Smooth muscle cell (in vitro differentiated cells): ENCODE measurements around the gene NACC2. TPM values are rescaled to one million over a fixed set of nuclear protein-coding genes. Genes with fewer than 3 reads are reported as not detected.

Experiments used
- DNase-seq: peaks from one replicate; lab custom pipeline; 2025; ENCODE audit not compliant: unreplicated experiment; lab: John Stamatoyannopoulos, UW
- H2AFZ ChIP-seq: fragments of 200-600 bp; sonication (generic); 2 replicates; pipeline ENCODE4 v1.6.0; 2016; ENCODE audit warnings: antibody characterized with exemption, low read depth, mild to moderate bottlenecking
- H3F3A ChIP-seq: fragments of 200-600 bp; sonication (generic); 2 replicates; pipeline ENCODE4 v1.6.0; 2017; ENCODE audit warnings: antibody characterized with exemption, low read depth
- H3K27ac ChIP-seq: fragments of 200-600 bp; sonication (generic); 2 replicates; pipeline ENCODE4 v1.5.1; 2016; ENCODE audit warnings: low read depth, mild to moderate bottlenecking
- H3K27me3 ChIP-seq: fragments of 200-600 bp; sonication (generic); 2 replicates; pipeline ENCODE4 v1.6.1; 2016; ENCODE audit warnings: low read depth, mild to moderate bottlenecking
- H3K36me3 ChIP-seq: fragments of 200-600 bp; sonication (generic); 2 replicates; pipeline ENCODE4 v1.5.1; 2016; ENCODE audit warnings: low read depth
- H3K4me1 ChIP-seq: fragments of 200-600 bp; sonication (generic); 2 replicates; pipeline ENCODE4 v1.5.1; 2016; ENCODE audit warnings: low read depth
- H3K4me2 ChIP-seq: fragments of 200-600 bp; sonication (generic); 2 replicates; pipeline ENCODE4 v1.6.0; 2016; ENCODE audit warnings: mild to moderate bottlenecking
- H3K4me3 ChIP-seq: fragments of 200-600 bp; sonication (generic); 2 replicates; pipeline ENCODE4 v1.5.1; 2016; ENCODE audit warnings: mild to moderate bottlenecking
- H3K79me2 ChIP-seq: fragments of 200-600 bp; sonication (generic); 2 replicates; pipeline ENCODE4 v1.6.0; 2016; ENCODE audit warnings: low read depth, mild to moderate bottlenecking
- H3K9ac ChIP-seq: fragments of 200-600 bp; sonication (generic); 2 replicates; pipeline ENCODE4 v1.6.0; 2016; ENCODE audit warnings: low read depth
- H3K9me3 ChIP-seq: fragments of 200-600 bp; sonication (generic); replicated peaks from 2 replicates; pipeline ENCODE4 v1.5.1; 2016; ENCODE audit warnings: low read depth
- H4K20me1 ChIP-seq: fragments of 200-600 bp; sonication (generic); 2 replicates; pipeline ENCODE4 v1.6.0; 2016; ENCODE audit warnings: low read depth
- CTCF ChIP-seq: fragments of 200-600 bp; sonication (generic); IDR thresholded peaks from 2 replicates; pipeline ENCODE4 v1.5.1; 2017; ENCODE audit warnings: borderline replicate concordance, mild to moderate bottlenecking, antibody characterized with exemption; ENCODE audit not compliant: insufficient read depth, poor library complexity, severe bottlenecking
- WGBS: methylation state at CpG from one replicate; pipeline ENCODE4 v1.1.7; 2016; ENCODE audit warnings: low lambda C conversion rate; 5-methylcytosine and 5-hydroxymethylcytosine counted together
- polyA plus RNA-seq: library from polyadenylated mRNA; unstranded; fragments of >200 nt; fragmentation: Nextera tagmentation; extraction: Ambion mirVana; gene quantifications from 2 replicates; pipeline ENCODE4 v1.2.1, GENCODE V29; 2016
- total RNA-seq: library from RNA; depleted of rRNA; stranded (reverse); fragments of >200 nt; gene quantifications from 2 replicates; pipeline ENCODE4 v1.2.3, GENCODE V29; 2014

Gene NACC2
- total and polyA plus RNA-seq, 2 experiments from 2014 or later, result 6.7 to 8.8 TPM

GRCh38 chr9:136050266-136050700, 44.8 kb downstream of the NACC2 start:
- Histone ChIP-seq H3K4me2 (peak overlapping the region; percentile 99), H3K4me3 (peak overlapping the region; percentile 84), H3K27ac (no peak overlapping the region), H3F3A (peaks cover 6% of the 10 kb centered on the region), H2AFZ (no peak overlapping the region), H3K9me3 (no peaks in the 10 kb centered on the region), H3K9ac (no peak overlapping the region), H3K36me3 (no peaks in the 10 kb centered on the region), H3K27me3 (no peaks in the 10 kb centered on the region), H3K79me2 (peaks cover 60% of the 10 kb centered on the region), H3K4me1 (peaks cover 16% of the 10 kb centered on the region), H4K20me1 (peaks cover 96% of the 10 kb centered on the region)
- no peak for DNase-seq
- no peak for TF ChIP-seq CTCF
- 78% methylated on average over 29 of the region's 36 CpGs for WGBS

DNA sequence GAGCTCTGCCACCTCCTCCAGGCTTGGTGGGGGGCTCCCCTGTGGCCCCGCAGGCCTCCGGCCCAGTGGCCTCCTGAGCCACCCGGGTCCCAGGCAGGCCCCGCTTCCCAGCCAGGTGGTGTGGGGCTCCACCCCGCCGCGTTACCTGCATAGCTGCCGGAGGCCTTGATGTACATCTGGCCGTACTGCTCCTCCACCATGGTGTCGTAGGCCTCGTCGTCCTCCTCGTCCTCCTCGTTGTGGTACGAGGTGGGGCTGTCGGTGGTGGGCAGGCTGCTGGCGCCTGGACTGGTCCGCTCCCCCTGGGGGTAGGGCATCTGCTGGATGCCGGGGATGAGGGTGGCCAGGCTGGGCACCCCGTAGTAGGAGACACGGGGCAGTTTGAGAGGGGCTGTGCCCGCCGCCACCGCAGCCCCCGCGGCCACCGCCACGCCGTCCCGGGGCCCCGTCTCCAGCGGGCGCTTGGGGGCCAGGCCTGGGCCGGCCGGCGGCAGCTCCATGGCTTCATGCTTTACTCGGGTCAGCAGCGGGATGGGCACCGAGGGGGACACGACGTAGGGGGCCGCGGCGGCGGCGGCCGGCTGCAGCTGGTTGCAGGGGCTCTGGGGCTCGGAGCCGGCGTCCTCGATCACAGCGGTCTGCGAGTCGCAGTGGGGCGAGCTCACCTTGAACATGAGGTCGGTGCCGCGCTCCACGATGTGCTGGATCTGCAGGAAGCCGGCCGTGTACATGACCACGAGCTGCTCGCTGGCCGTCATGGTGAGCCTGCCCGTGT, 45.4 kb downstream of the NACC2 start:
- 97% methylated on average over 53 of the region's 65 CpGs for WGBS
- Histone ChIP-seq H3F3A (peaks cover 6% of the 10 kb centered on the region), H3K9me3 (no peaks in the 10 kb centered on the region), H3K27me3 (no peaks in the 10 kb centered on the region), H3K4me1 (peaks cover 16% of the 10 kb centered on the region), H3K27ac (no peak overlapping the region), H4K20me1 (peaks cover 96% of the 10 kb centered on the region), H2AFZ (no peak overlapping the region), H3K36me3 (no peaks in the 10 kb centered on the region), H3K9ac (no peak overlapping the region), H3K4me2 (no peak overlapping the region), H3K4me3 (no peak overlapping the region), H3K79me2 (peaks cover 54% of the 10 kb centered on the region)
- no peak for DNase-seq
- no peak for TF ChIP-seq CTCF

DNA sequence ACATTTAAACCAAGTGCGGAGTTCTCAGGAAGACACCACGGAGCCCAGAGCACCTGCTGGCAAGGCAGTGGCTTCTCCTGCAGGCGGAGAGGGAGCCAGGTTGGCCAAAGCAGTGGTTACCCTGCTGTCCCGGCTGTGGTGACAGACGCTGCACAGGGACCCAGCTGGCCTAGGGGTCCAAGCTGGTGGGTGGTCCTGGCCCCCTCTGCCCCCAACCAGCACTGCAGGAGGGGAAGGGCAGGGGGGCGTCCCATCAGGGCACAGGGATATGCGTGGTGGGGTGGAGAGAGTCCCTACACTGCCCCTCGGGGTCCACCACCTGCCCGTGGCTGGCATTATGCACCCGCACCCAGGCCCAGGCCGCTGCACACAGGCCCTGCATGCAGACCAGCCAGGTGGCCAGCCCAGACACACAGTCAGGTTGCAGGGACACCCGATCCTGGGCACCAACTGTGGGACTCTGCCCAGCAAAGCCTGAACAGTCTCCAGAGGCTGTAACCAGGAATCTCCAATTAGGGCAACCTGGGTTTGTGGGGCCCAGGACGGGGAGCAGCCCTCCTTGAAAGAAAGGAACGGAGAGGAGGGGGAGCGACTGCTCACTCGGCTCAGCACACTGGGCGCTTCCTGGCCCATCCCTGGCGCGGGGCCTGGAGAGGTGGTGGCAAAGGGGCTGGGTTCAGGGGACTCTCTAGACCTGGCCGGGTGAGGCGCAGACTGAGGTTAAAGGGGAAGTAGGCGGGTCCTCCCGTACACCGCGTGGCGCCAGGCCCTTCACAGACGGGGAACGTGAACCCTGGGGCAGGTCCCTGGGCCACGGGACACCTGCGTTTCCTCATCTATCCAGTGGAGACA, 46.3 kb downstream of the NACC2 start:
- Histone ChIP-seq H3K9ac (no peak overlapping the region), H3K27me3 (no peaks in the 10 kb centered on the region), H3K4me2 (no peak overlapping the region), H3F3A (peaks cover 6% of the 10 kb centered on the region), H3K79me2 (peaks cover 56% of the 10 kb centered on the region), H3K9me3 (no peaks in the 10 kb centered on the region), H4K20me1 (peaks cover 96% of the 10 kb centered on the region), H3K27ac (no peak overlapping the region), H3K4me1 (peaks cover 16% of the 10 kb centered on the region), H3K4me3 (no peak overlapping the region), H2AFZ (no peak overlapping the region), H3K36me3 (no peaks in the 10 kb centered on the region)
- WGBS, result 92% methylated on average over 27 of the region's 30 CpGs
- DNase-seq, result no peak
- no peak for TF ChIP-seq CTCF
